IPS DF 6.9 (cell line): ENCODE results near the gene LHFPL2.

Experiments
- DNase-seq: peaks from one replicate; pipeline ENCODE4 v3.0.0-alpha.2; 2013; ENCODE audit warnings: low read depth, low spot score
- H3K27ac ChIP-seq: one replicate; pipeline ENCODE4 v1.5.1; 2013; ENCODE audit warnings: low read length, control low read depth
- H3K27me3 ChIP-seq: 2 replicates; pipeline ENCODE4 v1.6.1; 2013; ENCODE audit warnings: mild to moderate bottlenecking, low read length; ENCODE audit not compliant: control insufficient read depth, insufficient read depth
- H3K36me3 ChIP-seq: 2 replicates; pipeline ENCODE4 v1.6.1; 2013; ENCODE audit warnings: low read length; ENCODE audit not compliant: control insufficient read depth, insufficient read depth
- H3K4me1 ChIP-seq: 2 replicates; pipeline ENCODE4 v1.6.1; 2013; ENCODE audit warnings: low read length; ENCODE audit not compliant: control insufficient read depth, insufficient read depth
- H3K4me3 ChIP-seq: 2 replicates; pipeline ENCODE4 v1.5.1; 2013; ENCODE audit warnings: mild to moderate bottlenecking, low read length
- H3K9me3 ChIP-seq: 2 replicates; pipeline ENCODE4 v1.6.1; 2013; ENCODE audit warnings: low read length, inconsistent platforms; ENCODE audit not compliant: control insufficient read depth, insufficient read depth
- WGBS: extraction: QIAGEN DNeasy Blood & Tissue Kit; methylation state at CpG from one replicate; pipeline ENCODE4 v1.1.7; 2013; ENCODE audit warnings: mixed read lengths, missing lambda C conversion rate; ENCODE audit not compliant: insufficient read length, insufficient coverage; 5-methylcytosine and 5-hydroxymethylcytosine counted together

Gene LHFPL2

GRCh38 chr5:78497573-78498533 lies 150.7 kb downstream of the LHFPL2 start:
- no peak overlapping the region for H3K4me3 ChIP-seq
- no peaks in the 10 kb centered on the region for H3K27me3 ChIP-seq
- DNase-seq = no peak
- no CpG with 5 or more reads among the region's 13 CpGs for WGBS
- no peak overlapping the region for H3K27ac ChIP-seq
- H3K36me3 ChIP-seq = no peaks in the 10 kb centered on the region
- peaks cover 9% of the 10 kb centered on the region; the same call in 1 of the 2 replicates for H3K4me1 ChIP-seq
- no peaks in the 10 kb centered on the region for H3K9me3 ChIP-seq

GRCh38 chr5:78496373-78496772 lies 152.2 kb downstream of the LHFPL2 start:
- no peak overlapping the region for H3K27ac ChIP-seq
- no peaks in the 10 kb centered on the region for H3K27me3 ChIP-seq
- DNase-seq = no peak
- no peaks in the 10 kb centered on the region for H3K36me3 ChIP-seq
- H3K4me3 ChIP-seq = no peak overlapping the region
- H3K9me3 ChIP-seq = no peaks in the 10 kb centered on the region
- peaks cover 9% of the 10 kb centered on the region; the same call in 1 of the 2 replicates for H3K4me1 ChIP-seq

GRCh38 chr5:78495800-78496199 lies 152.8 kb downstream of the LHFPL2 start:
- H3K27me3 ChIP-seq = no peaks in the 10 kb centered on the region
- no peak overlapping the region for H3K4me3 ChIP-seq
- WGBS = no CpG with 5 or more reads among the region's 6 CpGs
- H3K36me3 ChIP-seq = no peaks in the 10 kb centered on the region
- H3K9me3 ChIP-seq = no peaks in the 10 kb centered on the region
- H3K27ac ChIP-seq = no peak overlapping the region
- DNase-seq = no peak
- H3K4me1 ChIP-seq = peaks cover 9% of the 10 kb centered on the region; the same call in 1 of the 2 replicates

GRCh38 chr5:78492650-78493049 lies 155.9 kb downstream of the LHFPL2 start:
- no peaks in the 10 kb centered on the region for H3K9me3 ChIP-seq
- H3K27me3 ChIP-seq = no peaks in the 10 kb centered on the region
- no CpG with 5 or more reads among the region's 7 CpGs for WGBS
- no peaks in the 10 kb centered on the region for H3K36me3 ChIP-seq
- peaks cover 9% of the 10 kb centered on the region; the same call in 1 of the 2 replicates for H3K4me1 ChIP-seq
- DNase-seq = no peak
- H3K4me3 ChIP-seq = no peak overlapping the region
- H3K27ac ChIP-seq = no peak overlapping the region

GRCh38 chr5:78492224-78492623 lies 156.3 kb downstream of the LHFPL2 start:
- Histone ChIP-seq H3K27me3 (no peaks in the 10 kb centered on the region), H3K4me1 (peaks cover 9% of the 10 kb centered on the region; the same call in 1 of the 2 replicates), H3K27ac (no peak overlapping the region), H3K36me3 (no peaks in the 10 kb centered on the region), H3K9me3 (no peaks in the 10 kb centered on the region), H3K4me3 (no peak overlapping the region)
- WGBS = no CpG with 5 or more reads among the region's 2 CpGs
- DNase-seq = no peak

- Histone ChIP-seq H3K4me3 (no peak overlapping the region), H3K36me3 (no peaks in the 10 kb centered on the region), H3K27ac (no peak overlapping the region), H3K27me3 (no peaks in the 10 kb centered on the region), H3K9me3 (no peaks in the 10 kb centered on the region), H3K4me1 (peaks cover 9% of the 10 kb centered on the region; the same call in 1 of the 2 replicates)
- WGBS = no CpG with 5 or more reads among the region's 4 CpGs
- no peak for DNase-seq
These were observed 157.7 kb downstream of the LHFPL2 start for GRCh38 chr5:78490709-78491485.

- no peaks in the 10 kb centered on the region for H3K27me3 ChIP-seq
- H3K4me1 ChIP-seq = no peaks in the 10 kb centered on the region
- no peaks in the 10 kb centered on the region for H3K9me3 ChIP-seq
- no peak for DNase-seq
- no peak overlapping the region for H3K4me3 ChIP-seq
- no CpG with 5 or more reads among the region's 4 CpGs for WGBS
- no peaks in the 10 kb centered on the region for H3K36me3 ChIP-seq
- no peak overlapping the region for H3K27ac ChIP-seq
These were observed 160.7 kb downstream of the LHFPL2 start for GRCh38 chr5:78487846-78488245.

GRCh38 chr5:78486218-78486617 lies 162.4 kb downstream of the LHFPL2 start:
- no peak for DNase-seq
- H3K27me3 ChIP-seq = no peaks in the 10 kb centered on the region
- WGBS = no CpG with 5 or more reads among the region's 2 CpGs
- no peaks in the 10 kb centered on the region for H3K9me3 ChIP-seq
- no peak overlapping the region for H3K27ac ChIP-seq
- H3K36me3 ChIP-seq = no peaks in the 10 kb centered on the region
- H3K4me1 ChIP-seq = no peaks in the 10 kb centered on the region
- H3K4me3 ChIP-seq = no peak overlapping the region

GRCh38 chr5:78483809-78484521 lies 164.6 kb downstream of the LHFPL2 start:
- no peak overlapping the region for H3K27ac ChIP-seq
- no peak overlapping the region for H3K4me3 ChIP-seq
- no peaks in the 10 kb centered on the region for H3K9me3 ChIP-seq
- H3K36me3 ChIP-seq = no peaks in the 10 kb centered on the region
- DNase-seq = no peak
- H3K27me3 ChIP-seq = no peaks in the 10 kb centered on the region
- H3K4me1 ChIP-seq = no peaks in the 10 kb centered on the region
- no CpG with 5 or more reads among the region's 3 CpGs for WGBS

- no peaks in the 10 kb centered on the region for H3K36me3 ChIP-seq
- no peak for DNase-seq
- H3K27ac ChIP-seq = no peak overlapping the region
- H3K4me1 ChIP-seq = no peaks in the 10 kb centered on the region
- H3K9me3 ChIP-seq = no peaks in the 10 kb centered on the region
- no peak overlapping the region for H3K4me3 ChIP-seq
- H3K27me3 ChIP-seq = no peaks in the 10 kb centered on the region
- WGBS = no CpG with 5 or more reads among the region's 1 CpG
These were observed 165.6 kb downstream of the LHFPL2 start for GRCh38 chr5:78482948-78483347.
